H9 (cell line): ENCODE data around the gene MTFR2. TPM values are rescaled to one million over a fixed set of nuclear protein-coding genes. Genes with fewer than 3 reads are reported as not detected.

ENCODE experiments used
- DNase-seq: peaks from one replicate; pipeline ENCODE4 v3.0.0-alpha.2; 2017
- H2AFZ ChIP-seq: one replicate; pipeline ENCODE4 v1.6.1; 2013; ENCODE audit warnings: mild to moderate bottlenecking, low read length, control low read depth, moderate library complexity
- H2AK5ac ChIP-seq: 2 replicates; pipeline ENCODE4 v1.6.1; 2013; ENCODE audit warnings: low read length, control low read depth, mixed read lengths; ENCODE audit not compliant: insufficient read length
- H2BK120ac ChIP-seq: one replicate; pipeline ENCODE4 v1.6.1; 2013; ENCODE audit warnings: low read depth, mild to moderate bottlenecking, low read length, control low read depth, inconsistent platforms; ENCODE audit not compliant: poor library complexity, severe bottlenecking
- H2BK12ac ChIP-seq: 2 replicates; pipeline ENCODE4 v1.6.1; 2013; ENCODE audit warnings: low read length, control low read depth, mixed read lengths, low read depth; ENCODE audit not compliant: insufficient read length
- H2BK15ac ChIP-seq: 2 replicates; pipeline ENCODE4 v1.6.1; 2013; ENCODE audit warnings: low read depth, low read length, control low read depth
- H2BK20ac ChIP-seq: one replicate; pipeline ENCODE4 v1.6.1; 2013; ENCODE audit warnings: low read depth, mild to moderate bottlenecking, low read length, control low read depth, inconsistent platforms; ENCODE audit not compliant: poor library complexity, severe bottlenecking
- H2BK5ac ChIP-seq: 2 replicates; pipeline ENCODE4 v1.6.1; 2013; ENCODE audit warnings: low read length, control low read depth, mixed read lengths; ENCODE audit not compliant: insufficient read length
- H3K14ac ChIP-seq: 2 replicates; pipeline ENCODE4 v1.6.1; 2013; ENCODE audit warnings: low read length, control low read depth; ENCODE audit not compliant: insufficient read depth
- H3K18ac ChIP-seq: 2 replicates; pipeline ENCODE4 v1.6.1; 2013; ENCODE audit warnings: low read depth, mild to moderate bottlenecking, mixed read lengths, low read length, control low read depth; ENCODE audit not compliant: insufficient read length
- H3K23ac ChIP-seq: 2 replicates; pipeline ENCODE4 v1.6.1; 2013; ENCODE audit warnings: low read length, control low read depth, mixed read lengths, low read depth; ENCODE audit not compliant: insufficient read length
- H3K23me2 ChIP-seq: 2 replicates; pipeline ENCODE4 v1.6.1; 2013; ENCODE audit warnings: low read depth, mild to moderate bottlenecking, mixed read lengths, low read length, control low read depth; ENCODE audit not compliant: insufficient read length, poor library complexity, severe bottlenecking
- H3K27ac ChIP-seq: 2 replicates; pipeline ENCODE4 v1.5.1; 2013; ENCODE audit warnings: low read length, control low read depth, mixed read lengths, low read depth; ENCODE audit not compliant: insufficient read length
- H3K27me3 ChIP-seq: 2 replicates; pipeline ENCODE4 v1.6.1; 2013; ENCODE audit warnings: low read length, control low read depth, inconsistent platforms; ENCODE audit not compliant: insufficient read depth
- H3K4ac ChIP-seq: 2 replicates; pipeline ENCODE4 v1.6.1; 2013; ENCODE audit warnings: low read depth, mild to moderate bottlenecking, control low read depth, inconsistent platforms, low read length, moderate library complexity
- H3K4me1 ChIP-seq: 2 replicates; pipeline ENCODE4 v1.6.1; 2013; ENCODE audit warnings: low read length, control low read depth, inconsistent platforms; ENCODE audit not compliant: insufficient read depth
- H3K4me2 ChIP-seq: 2 replicates; pipeline ENCODE4 v1.6.1; 2013; ENCODE audit warnings: low read length, control low read depth, mixed read lengths; ENCODE audit not compliant: insufficient read length, insufficient read depth
- H3K56ac ChIP-seq: 2 replicates; pipeline ENCODE4 v1.6.1; 2013; ENCODE audit warnings: low read depth, mild to moderate bottlenecking, mixed read lengths, low read length, control low read depth; ENCODE audit not compliant: insufficient read length
- H3K79me1 ChIP-seq: 2 replicates; pipeline ENCODE4 v1.6.1; 2013; ENCODE audit warnings: low read depth, mild to moderate bottlenecking, moderate library complexity, low read length, control low read depth, inconsistent platforms; ENCODE audit not compliant: insufficient read depth, poor library complexity, severe bottlenecking
- H3K79me2 ChIP-seq: 2 replicates; pipeline ENCODE4 v1.6.1; 2013; ENCODE audit warnings: low read length, control low read depth, inconsistent platforms; ENCODE audit not compliant: insufficient read depth
- H3K9ac ChIP-seq: 2 replicates; pipeline ENCODE4 v1.6.1; 2013; ENCODE audit warnings: low read length, control low read depth, mixed read lengths; ENCODE audit not compliant: insufficient read length; ENCODE audit errors: extremely low read depth
- H3K9me3 ChIP-seq: one replicate; pipeline ENCODE4 v1.6.1; 2013; ENCODE audit warnings: low read depth, low read length, inconsistent platforms; ENCODE audit not compliant: control insufficient read depth
- H3T11ph ChIP-seq: one replicate; pipeline ENCODE4 v1.6.1; 2013; ENCODE audit warnings: mild to moderate bottlenecking, low read length, control low read depth, inconsistent platforms
- H4K20me1 ChIP-seq: one replicate; pipeline ENCODE4 v1.6.1; 2013; ENCODE audit not compliant: control insufficient read depth, insufficient read length, insufficient read depth
- H4K5ac ChIP-seq: 2 replicates; pipeline ENCODE4 v1.6.1; 2013; ENCODE audit warnings: low read depth, mild to moderate bottlenecking, mixed read lengths, low read length, control low read depth; ENCODE audit not compliant: insufficient read length
- H4K8ac ChIP-seq: replicated peaks from 2 replicates; pipeline ENCODE4 v1.6.1; 2013; ENCODE audit warnings: low read length, control low read depth, mixed read lengths, low read depth; ENCODE audit not compliant: insufficient read length
- H4K91ac ChIP-seq: 2 replicates; pipeline ENCODE4 v1.6.1; 2013; ENCODE audit warnings: low read depth, mild to moderate bottlenecking, moderate library complexity, mixed read lengths, low read length, control low read depth; ENCODE audit not compliant: insufficient read length
- H3K27ac Mint-ChIP-seq, 3 experiments: 2 replicates in 2 of 3; 3 replicates in 1 of 3; pipeline ENCODE4 v1.8.0; 2020 to 2021; ENCODE audit warnings: mixed read lengths in 3 of 3, mild to moderate bottlenecking in 1 of 3, moderate library complexity in 1 of 3
- H3K27me3 Mint-ChIP-seq: 2 replicates; pipeline ENCODE4 v1.8.0; 2021; ENCODE audit warnings: low read depth, mild to moderate bottlenecking, moderate library complexity, mixed read lengths
- H3K36me3 Mint-ChIP-seq, 3 experiments: 2 replicates in 2 of 3; 3 replicates in 1 of 3; pipeline ENCODE4 v1.8.0; 2020 to 2021; ENCODE audit warnings: low read depth in 3 of 3, mixed read lengths in 3 of 3; ENCODE audit not compliant: insufficient read depth in 1 of 3
- H3K4me1 Mint-ChIP-seq, 2 experiments: 2 replicates each; pipeline ENCODE4 v1.8.0; 2020; ENCODE audit warnings: mixed read lengths in 2 of 2
- H3K4me3 Mint-ChIP-seq, 2 experiments: 2 replicates in 1 of 2; 3 replicates in 1 of 2; pipeline ENCODE4 v1.8.0; 2020 to 2021; ENCODE audit warnings: mild to moderate bottlenecking in 2 of 2, mixed read lengths in 2 of 2, moderate library complexity in 1 of 2
- H3K9me3 Mint-ChIP-seq, 2 experiments: 2 replicates in 1 of 2; 3 replicates in 1 of 2; pipeline ENCODE4 v1.8.0; 2020; ENCODE audit warnings: mild to moderate bottlenecking in 2 of 2, mixed read lengths in 2 of 2, moderate library complexity in 1 of 2
- CTCF ChIP-seq: fragments of 200-600 bp; sonication (generic); conservative IDR thresholded peaks from 3 replicates; pipeline ENCODE4 v1.8.0; 2021; ENCODE audit warnings: antibody characterized with exemption, mild to moderate bottlenecking
- WGBS: extraction: QIAGEN DNeasy Blood & Tissue Kit; methylation state at CpG from one replicate; pipeline ENCODE4 v1.1.7; 2013; ENCODE audit warnings: missing lambda C conversion rate, low lambda C conversion rate, mixed read lengths; ENCODE audit not compliant: insufficient read length; ENCODE audit errors: extremely low coverage; 5-methylcytosine and 5-hydroxymethylcytosine counted together
- total RNA-seq: library from RNA; stranded (reverse); gene quantifications from 2 replicates; pipeline ENCODE4 v1.2.1, GENCODE V29; 2021

Gene MTFR2
- total RNA-seq, 1 experiment from 2014 or later, result 11.8 TPM

- no peak for DNase-seq
- H3K27ac Mint-ChIP-seq, result no peak overlapping the region
- no peaks in the 10 kb centered on the region for H3K36me3 Mint-ChIP-seq
- Histone ChIP-seq H3K4me1 (no peaks in the 10 kb centered on the region), H2AFZ (no peak overlapping the region), H4K91ac (no peak overlapping the region), H2AK5ac (no peak overlapping the region), H3K23me2 (no peaks in the 10 kb centered on the region), H3T11ph (no peak overlapping the region), H2BK12ac (no peak overlapping the region), H3K18ac (no peak overlapping the region), H2BK120ac (no peak overlapping the region), H3K4ac (no peak overlapping the region), H2BK15ac (no peak overlapping the region), H3K27me3 (no peaks in the 10 kb centered on the region), H3K27ac (no peak overlapping the region), H3K23ac (no peak overlapping the region), H2BK5ac (no peak overlapping the region), H3K4me2 (no peak overlapping the region), H3K14ac (no peak overlapping the region), H3K9me3 (no peaks in the 10 kb centered on the region), H3K9ac (no peak overlapping the region), H2BK20ac (no peak overlapping the region), H4K20me1 (no peaks in the 10 kb centered on the region), H3K56ac (no peak overlapping the region), H3K79me2 (no peaks in the 10 kb centered on the region), H3K79me1 (no peaks in the 10 kb centered on the region), H4K8ac (no peak overlapping the region), H4K5ac (no peak overlapping the region)
- no peak overlapping the region for H3K4me3 Mint-ChIP-seq
- H3K9me3 Mint-ChIP-seq, result no peaks in the 10 kb centered on the region
- TF ChIP-seq CTCF, result no peak
- peaks cover 0 to 5% of the 10 kb centered on the region in 2 experiments; a peak in 2 of 4 replicates for H3K4me1 Mint-ChIP-seq
- WGBS, result no CpG with 5 or more reads among the region's 1 CpG
- H3K27me3 Mint-ChIP-seq, result no peaks in the 10 kb centered on the region
Observed at GRCh38 chr6:136186363-136186762, 63.7 kb downstream of the MTFR2 start.
